Measurements from ENCODE around the gene TTC33.
"Not testable (repeated sequence)": the region's sequence is repeated elsewhere in the genome, so short reads cannot be mapped to it uniquely, and the experiment has no call there.

TTC33 gene

GRCh38 chr5:40679148-40679912 is 76.4 kb downstream of the TTC33 start:
- DNase-seq: peak; percentile 98

DNA sequence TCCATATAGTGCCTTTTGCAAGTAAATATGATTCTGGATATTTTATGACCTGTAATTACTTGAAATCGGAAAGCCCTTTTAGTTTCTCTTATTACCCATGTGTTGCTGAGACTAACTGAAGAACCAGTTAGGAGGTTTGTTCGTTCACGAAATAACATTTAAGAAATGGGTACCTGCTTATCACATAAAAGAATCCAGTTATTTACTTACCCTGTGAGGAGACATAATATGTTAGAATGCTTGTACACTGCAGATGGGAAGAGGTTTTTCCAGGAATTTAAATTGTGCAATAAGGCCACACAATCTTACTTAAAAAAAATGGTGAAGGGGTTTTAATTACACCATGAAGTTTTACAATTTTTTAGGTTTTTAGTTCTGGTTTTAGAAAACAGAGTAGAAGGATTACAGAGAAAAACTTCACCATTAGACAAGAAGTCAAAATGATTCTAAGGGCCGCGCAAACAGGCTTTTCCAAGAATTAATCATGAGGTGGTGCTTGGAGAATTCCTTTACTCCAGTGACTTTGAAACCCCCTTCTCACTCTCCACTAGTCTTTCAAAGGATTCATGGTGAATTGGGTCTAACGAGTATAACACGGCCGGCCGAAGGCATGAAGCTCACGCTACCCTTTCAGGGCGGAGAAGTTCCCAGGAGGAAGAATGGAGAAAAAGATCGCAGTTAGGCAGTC is 77.2 kb downstream of the TTC33 start:
- DNase-seq: no peak

DNA sequence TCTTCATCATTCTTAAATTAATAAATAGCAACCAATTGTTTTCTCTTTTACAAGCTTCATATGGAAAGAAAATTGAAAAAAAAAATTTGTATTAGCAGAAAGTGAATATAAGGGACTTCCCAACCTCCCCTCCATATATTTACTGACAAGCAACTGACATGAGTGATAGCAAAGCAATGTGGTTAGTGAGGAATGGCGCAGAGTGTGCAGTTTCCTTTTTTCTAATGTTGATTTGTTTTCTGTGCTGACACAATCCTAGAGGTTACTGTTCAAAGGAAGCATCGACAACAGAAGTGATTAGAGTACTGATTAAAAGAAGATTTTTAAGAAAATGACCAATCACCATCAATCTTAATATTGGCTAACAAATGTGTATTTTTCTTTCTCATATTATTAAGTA is 77.7 kb downstream of the TTC33 start:
- peak; percentile 84 for DNase-seq

- no peak for DNase-seq
Observed at GRCh38 chr5:40677456-40677855, 78.3 kb downstream of the TTC33 start.

- DNase-seq: no peak
Observed at GRCh38 chr5:40676613-40677343, 79.0 kb downstream of the TTC33 start.

DNA sequence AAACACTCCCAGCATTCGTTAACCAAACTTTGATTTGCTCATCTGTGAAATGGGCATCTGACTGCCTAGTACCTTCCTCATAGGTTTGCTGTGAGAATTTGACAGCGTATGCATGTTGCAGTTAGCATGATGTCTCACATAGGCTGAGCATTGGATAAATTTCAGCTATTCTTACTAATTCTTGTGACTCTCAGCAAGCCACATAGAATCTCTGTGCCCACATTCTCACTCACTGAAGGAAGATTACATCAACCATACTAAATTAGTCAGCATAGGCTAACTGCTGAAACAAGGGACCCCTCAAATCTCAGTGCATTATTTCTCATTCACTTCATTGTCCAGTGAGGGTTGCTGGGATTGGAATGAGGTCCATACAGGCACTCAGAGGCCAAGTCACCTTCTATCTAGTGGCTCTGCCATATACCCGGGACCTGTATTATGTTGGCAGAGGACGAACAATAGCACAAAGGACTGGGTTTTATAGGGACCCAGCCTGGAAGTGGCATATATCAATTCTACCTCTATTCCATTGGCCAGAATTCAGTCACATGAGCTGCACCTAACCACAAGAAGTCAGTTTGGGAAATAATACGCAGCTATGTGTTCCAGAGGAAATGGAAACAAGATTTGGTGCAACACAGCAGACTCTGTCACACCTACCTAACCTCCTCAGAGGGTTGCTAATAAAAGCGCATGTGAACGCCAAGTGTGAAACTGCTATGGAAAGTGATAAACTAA is 80.2 kb downstream of the TTC33 start:
- DNase-seq: peak; percentile 89

GRCh38 chr5:40674661-40675235 is 81.0 kb downstream of the TTC33 start:
- no peak for DNase-seq

DNA sequence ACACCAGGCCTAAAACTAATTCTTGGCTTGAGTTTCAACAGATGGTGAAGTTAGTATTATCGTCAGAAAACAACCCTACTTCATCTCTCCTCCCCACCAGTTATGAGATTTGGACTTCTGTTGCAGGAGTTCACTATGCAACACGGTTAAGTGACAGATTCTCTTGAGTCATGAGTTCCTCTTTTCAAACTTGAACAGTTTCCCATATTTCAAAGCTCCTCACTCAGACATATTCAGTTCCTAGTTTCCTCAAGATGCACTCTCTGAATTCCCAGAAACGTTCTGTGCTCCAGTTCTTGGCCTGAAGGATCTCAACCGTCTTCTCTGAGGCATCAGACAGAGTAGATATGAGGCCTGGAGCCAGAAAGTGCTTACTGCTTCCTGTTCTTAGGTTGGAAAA is 83.3 kb downstream of the TTC33 start:
- no peak for DNase-seq

DNA sequence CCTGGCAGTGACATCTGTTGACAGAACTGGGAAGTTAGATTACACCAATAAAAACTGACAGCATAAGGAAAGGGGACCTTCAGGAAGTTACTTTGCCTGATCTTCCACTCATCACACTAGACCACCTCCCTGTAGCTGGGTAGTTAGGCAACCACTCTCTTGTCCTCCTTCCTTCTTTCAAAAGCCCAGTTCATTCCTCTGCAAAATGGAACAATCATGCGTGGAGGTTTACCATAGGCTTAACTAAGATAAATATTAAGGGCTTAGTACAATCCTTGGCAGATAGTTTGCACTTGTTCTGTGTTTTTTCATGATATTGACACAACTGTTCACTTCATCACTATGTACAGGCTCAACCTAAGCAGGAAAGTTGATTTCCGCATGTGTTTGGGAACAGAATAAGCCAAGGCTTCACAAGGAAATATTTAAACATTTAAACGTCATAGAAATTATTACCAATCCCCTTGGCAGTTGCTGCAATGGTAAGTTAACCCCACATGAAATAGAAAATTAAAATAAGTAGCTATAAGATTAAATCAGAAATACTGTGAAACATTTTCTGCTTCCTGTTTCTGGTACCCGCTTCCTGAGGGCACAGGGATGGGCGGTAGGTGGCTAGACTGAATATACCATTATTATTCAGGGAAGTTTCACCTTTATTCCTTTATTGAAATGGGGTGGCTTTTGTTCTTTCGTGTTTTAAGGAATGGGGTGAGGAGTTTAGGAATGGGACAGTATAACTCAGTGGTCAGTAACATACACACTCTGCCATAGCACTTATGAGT is 86.0 kb downstream of the TTC33 start:
- no peak for DNase-seq

- DNase-seq: no peak
Observed at GRCh38 chr5:40667161-40667663, 88.5 kb downstream of the TTC33 start.

- no peak for DNase-seq
Observed at GRCh38 chr5:40666657-40667056, 89.1 kb downstream of the TTC33 start.

DNA sequence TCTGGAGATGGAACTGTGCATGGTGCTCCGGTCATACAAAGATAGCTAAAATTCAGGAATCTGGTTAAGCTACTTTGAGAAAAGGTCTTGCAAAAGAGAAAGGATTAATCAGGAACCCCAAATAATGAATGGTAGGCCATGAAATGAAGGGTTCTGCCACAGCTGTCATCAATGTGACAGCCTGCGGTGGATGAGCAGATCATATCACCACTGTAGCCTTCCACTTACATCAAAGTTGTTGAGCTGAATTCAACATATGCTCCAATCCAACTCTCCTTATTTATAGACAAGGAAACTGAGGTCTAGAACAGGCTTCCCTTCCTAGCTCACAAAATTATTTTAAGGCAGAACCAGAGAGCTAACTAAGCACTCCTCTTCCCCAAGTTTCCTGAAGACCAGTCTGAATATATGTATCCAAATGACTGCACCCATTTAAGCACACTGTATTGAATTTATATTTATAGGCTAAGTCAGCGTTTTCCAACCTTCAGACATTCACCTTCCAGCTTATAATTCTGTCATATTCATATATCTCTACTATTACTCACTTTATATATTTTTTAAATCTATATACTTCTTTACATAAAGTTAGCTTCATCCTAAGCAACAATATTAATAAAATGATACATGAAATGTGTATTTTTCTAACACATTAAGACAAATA is 90.0 kb downstream of the TTC33 start:
- DNase-seq: no peak

- DNase-seq: no peak
Observed at GRCh38 chr5:40660751-40661150, 95.0 kb downstream of the TTC33 start.

GRCh38 chr5:40656766-40657165 is 99.0 kb downstream of the TTC33 start:
- no peak for DNase-seq

DNA sequence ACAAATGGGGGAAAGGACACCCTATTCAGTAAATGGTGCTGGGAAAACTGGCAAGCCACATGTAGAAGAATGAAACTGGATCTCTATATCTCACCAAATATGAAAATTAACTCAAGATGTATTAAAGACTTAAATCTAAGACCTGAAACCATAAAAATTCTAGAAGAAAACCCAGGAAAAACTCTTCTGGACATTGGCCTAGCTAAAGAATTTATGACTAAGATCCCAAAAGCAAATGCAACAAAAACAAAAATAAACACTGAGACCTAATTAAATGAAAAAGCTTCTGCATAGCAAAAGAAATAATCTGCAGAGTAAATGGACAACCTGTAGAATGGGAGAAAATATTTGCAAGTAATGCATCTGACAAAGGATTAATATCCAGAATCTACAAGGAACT is 99.7 kb downstream of the TTC33 start:
- not testable (repeated sequence) for DNase-seq

- peak; percentile 72 for DNase-seq
Observed at GRCh38 chr5:40655138-40655537, 100.6 kb downstream of the TTC33 start.

DNA sequence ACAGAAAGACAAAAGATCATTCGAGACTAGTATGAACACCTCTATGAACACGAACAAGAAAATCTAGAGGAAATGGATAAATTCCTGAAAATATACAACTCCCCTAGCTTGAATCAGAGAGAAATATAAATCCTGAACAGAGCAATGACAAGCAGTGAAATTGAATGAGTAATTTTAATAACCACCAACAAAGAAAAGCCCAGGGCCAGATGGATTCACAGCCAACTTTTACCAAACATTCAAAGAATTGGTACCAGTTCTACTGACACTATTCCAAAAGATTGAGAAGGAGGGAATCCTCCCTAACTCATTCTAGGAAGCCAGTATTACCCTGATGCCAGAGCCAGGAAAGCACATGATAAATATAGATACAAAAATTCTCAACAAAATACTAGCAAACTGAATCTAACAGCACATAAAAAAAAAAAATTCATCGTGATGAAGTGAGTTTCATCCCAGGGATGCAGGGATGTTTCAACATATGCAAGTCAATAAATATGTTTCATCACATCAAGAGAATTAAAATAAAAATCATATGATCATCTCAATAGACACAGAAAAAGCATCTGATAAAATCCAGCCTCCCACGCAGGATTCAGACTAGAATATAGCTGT is 101.3 kb downstream of the TTC33 start:
- peak; percentile 28 for DNase-seq

GRCh38 chr5:40653221-40654022 is 102.3 kb downstream of the TTC33 start:
- peak; percentile 19 for DNase-seq

DNA sequence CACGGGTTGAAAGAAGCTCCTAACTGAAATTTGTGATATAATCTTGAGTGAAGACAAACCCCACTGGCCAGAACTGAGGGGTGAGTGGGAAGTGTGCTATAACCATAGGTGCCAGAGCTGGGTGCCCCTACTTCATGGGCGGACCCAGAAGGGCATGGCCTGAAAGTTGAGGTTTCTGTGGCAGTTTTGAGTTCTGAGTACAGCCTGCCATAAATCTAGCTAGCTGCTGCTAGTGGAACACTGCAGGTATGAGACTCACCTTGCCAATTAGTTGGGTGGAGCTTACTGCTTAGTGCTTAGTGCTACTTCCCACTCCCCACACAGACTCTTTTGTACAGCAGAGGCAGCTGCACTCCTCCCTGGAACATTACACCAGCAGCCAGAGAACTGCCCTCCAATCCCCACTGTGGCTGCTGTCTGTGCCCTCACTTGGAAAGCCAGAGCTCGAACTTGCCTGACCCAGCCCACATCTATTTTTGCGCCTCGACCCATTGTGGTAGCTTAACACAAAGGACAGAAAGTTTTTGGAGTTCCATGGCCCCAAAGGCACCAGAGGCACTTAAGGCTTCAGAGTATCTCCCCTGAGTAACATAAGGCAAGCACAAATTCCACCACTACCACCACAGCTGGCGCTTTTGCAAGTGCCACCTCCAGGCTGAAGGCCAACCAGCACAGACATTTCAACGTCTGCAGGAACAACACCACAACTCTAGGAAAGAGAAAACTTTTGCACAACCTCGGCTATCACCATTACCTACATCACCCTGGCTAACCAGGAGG is 103.1 kb downstream of the TTC33 start:
- DNase-seq: peak; percentile 63

Measured in activated CD4-positive, alpha-beta T cell treated with anti-CD3 and anti-CD28 coated beads, Interleukin-2, Interleukin-6, amounts not matched to agents 100 ng/mL and 50 ng/mL, durations not matched to agents 16 hours and 8 hours (primary cell).